Suppressor macrophage treated with lipopolysaccharide for 4 hours (primary cell): ENCODE results near the gene TRPM3.
"Not testable (repeated sequence)": the region's sequence is repeated elsewhere in the genome, so short reads cannot be mapped to it uniquely, and the experiment has no call there.

Experiments used
- DNase-seq: peaks from one replicate; pipeline ENCODE4 v3.0.0-alpha.2; 2020

Gene TRPM3

GRCh38 chr9:70641031-70641430 is 480.4 kb downstream of the TRPM3 start:
- no peak for DNase-seq

GRCh38 chr9:70639853-70640814 is 481.3 kb downstream of the TRPM3 start:
- peak; percentile 60 for DNase-seq

GRCh38 chr9:70635790-70636189 is 485.6 kb downstream of the TRPM3 start:
- no peak for DNase-seq

GRCh38 chr9:70634696-70635095 is 486.7 kb downstream of the TRPM3 start:
- no peak for DNase-seq

- no peak for DNase-seq
These were observed 490.4 kb downstream of the TRPM3 start for GRCh38 chr9:70630971-70631370.

GRCh38 chr9:70629080-70629685 is 492.2 kb downstream of the TRPM3 start:
- not testable (repeated sequence) for DNase-seq

- no peak for DNase-seq
These were observed 496.3 kb downstream of the TRPM3 start for GRCh38 chr9:70625078-70625477.

- DNase-seq: no peak
These were observed 502.6 kb downstream of the TRPM3 start for GRCh38 chr9:70618784-70619183.

GRCh38 chr9:70617033-70617828 is 504.2 kb downstream of the TRPM3 start:
- no peak for DNase-seq

GRCh38 chr9:70616228-70616990 is 505.0 kb downstream of the TRPM3 start:
- DNase-seq: no peak

GRCh38 chr9:70615464-70616138 is 505.8 kb downstream of the TRPM3 start:
- DNase-seq: no peak

- DNase-seq: no peak
These were observed 506.5 kb downstream of the TRPM3 start for GRCh38 chr9:70614786-70615463.

GRCh38 chr9:70613024-70613768 is 508.2 kb downstream of the TRPM3 start:
- no peak for DNase-seq

- no peak for DNase-seq
These were observed 511.2 kb downstream of the TRPM3 start for GRCh38 chr9:70610287-70610644.

- DNase-seq: no peak
These were observed 511.7 kb downstream of the TRPM3 start for GRCh38 chr9:70609542-70610286.

GRCh38 chr9:70609011-70609410 is 512.4 kb downstream of the TRPM3 start:
- no peak for DNase-seq

- peak; percentile 80 for DNase-seq
These were observed 513.5 kb downstream of the TRPM3 start for GRCh38 chr9:70607926-70608325.

GRCh38 chr9:70607329-70607728 is 514.1 kb downstream of the TRPM3 start:
- DNase-seq: no peak

- no peak for DNase-seq
These were observed 518.4 kb downstream of the TRPM3 start for GRCh38 chr9:70603020-70603411.
